Measurements from ENCODE around the gene XXYLT1. TPM values are rescaled to one million over a fixed set of nuclear protein-coding genes. Genes with fewer than 3 reads are reported as not detected.
"Not testable (repeated sequence)": the region's sequence is repeated elsewhere in the genome, so short reads cannot be mapped to it uniquely, and the experiment has no call there.

The XXYLT1 gene
- total RNA-seq, 1 donor: 32.8 TPM

- TF ChIP-seq CTCF (IDR thresholded peaks at IDR 0.05; ENCODE audit: insufficient read depth, low read depth, low read length): no peak
- no peak overlapping the region for H3K4me3 ChIP-seq (ENCODE audit: low read depth, low read length)
- DNase-seq (ENCODE audit: low read depth): no peak
Measured at GRCh38 chr3:195191580-195191979, 79.4 kb downstream of the XXYLT1 start.

- H3K4me3 ChIP-seq (ENCODE audit: low read depth, low read length): no peak overlapping the region
- TF ChIP-seq CTCF (IDR thresholded peaks at IDR 0.05; ENCODE audit: insufficient read depth, low read depth, low read length): no peak
- DNase-seq (ENCODE audit: low read depth): peak; percentile 31
Measured at GRCh38 chr3:195189821-195190220, 81.1 kb downstream of the XXYLT1 start.

- H3K4me3 ChIP-seq (ENCODE audit: low read depth, low read length): no peak overlapping the region
- TF ChIP-seq CTCF (IDR thresholded peaks at IDR 0.05; ENCODE audit: insufficient read depth, low read depth, low read length): no peak
- no peak for DNase-seq (ENCODE audit: low read depth)
Measured at GRCh38 chr3:195188426-195188927, 82.5 kb downstream of the XXYLT1 start.

DNA sequence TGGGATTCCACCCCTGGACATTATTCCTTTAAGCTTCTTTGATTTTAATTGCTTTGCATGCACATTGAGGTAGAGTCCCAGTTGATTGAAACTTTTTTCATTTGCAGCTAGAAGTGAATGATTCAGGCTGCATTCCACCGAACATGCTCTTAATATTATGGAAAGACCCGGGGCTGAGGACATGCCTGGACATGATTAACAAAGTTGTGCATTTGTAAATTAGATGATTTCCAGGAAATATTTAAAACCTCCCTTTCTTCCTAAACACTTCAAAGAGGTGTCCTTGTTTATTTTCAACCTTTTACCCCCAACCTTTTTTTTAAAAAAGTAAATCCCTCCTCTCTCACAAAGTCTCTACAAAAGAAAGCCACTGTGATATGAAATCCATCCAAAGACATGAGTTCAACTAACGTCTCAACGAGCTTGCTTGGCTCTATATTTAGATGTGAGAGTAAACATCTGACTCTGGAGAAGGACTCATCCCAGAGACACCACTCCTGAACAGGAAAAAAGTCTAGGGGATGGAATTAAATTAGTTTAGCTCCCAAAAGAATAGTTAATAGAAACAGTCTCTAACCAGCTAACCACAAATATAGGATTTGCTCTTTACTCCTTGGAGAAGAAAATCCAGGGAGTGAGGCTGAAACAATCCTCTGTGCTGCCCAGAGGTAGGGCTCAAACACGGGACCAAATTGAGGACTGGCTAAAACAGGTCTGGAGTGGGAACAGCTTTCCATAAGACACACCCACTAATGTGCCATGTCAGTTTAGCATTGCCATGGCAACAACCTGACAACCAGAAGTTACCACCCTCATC, 83.1 kb downstream of the XXYLT1 start:
- DNase-seq (ENCODE audit: low read depth): peak; percentile 66
- H3K4me3 ChIP-seq (ENCODE audit: low read depth, low read length): no peak overlapping the region
- TF ChIP-seq CTCF (IDR thresholded peaks at IDR 0.05; ENCODE audit: insufficient read depth, low read depth, low read length): no peak

- not testable (repeated sequence) for DNase-seq (ENCODE audit: low read depth); H3K4me3 ChIP-seq (ENCODE audit: low read depth, low read length)
Measured at GRCh38 chr3:195186710-195187047, 84.3 kb downstream of the XXYLT1 start.

DNA sequence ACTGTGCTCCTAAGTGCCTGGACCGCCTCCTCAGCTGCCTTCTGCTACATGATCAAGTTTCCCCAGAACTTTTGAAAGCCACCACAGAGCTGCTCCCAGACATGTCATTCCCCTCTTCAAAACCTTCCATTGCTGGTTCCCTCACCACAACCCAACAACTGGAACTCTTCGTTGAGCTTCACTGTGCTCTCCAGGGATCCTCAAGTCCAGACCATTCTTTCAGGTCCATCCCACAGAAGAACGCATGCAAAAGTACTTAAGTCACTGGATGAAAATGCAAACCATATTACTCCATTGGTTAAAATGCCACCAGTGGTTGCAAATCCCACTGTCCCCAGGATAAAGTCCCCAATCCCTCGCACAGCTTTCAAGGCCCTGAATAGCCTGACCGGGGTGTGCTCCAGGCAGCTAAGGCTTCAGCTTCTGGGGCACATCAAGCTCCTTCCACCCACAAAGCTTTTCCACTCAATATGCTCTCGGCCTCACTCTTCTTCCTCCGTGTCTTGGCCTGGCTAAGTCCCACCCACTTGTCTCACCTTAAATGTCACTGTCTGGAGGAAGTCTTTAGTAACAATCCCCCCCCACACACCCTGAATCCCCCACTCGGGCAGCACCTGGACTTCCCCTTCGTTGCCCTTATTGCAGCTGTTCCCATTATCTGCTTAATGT, 84.8 kb downstream of the XXYLT1 start:
- H3K4me3 ChIP-seq (ENCODE audit: low read depth, low read length): no peak overlapping the region
- TF ChIP-seq CTCF (IDR thresholded peaks at IDR 0.05; ENCODE audit: insufficient read depth, low read depth, low read length): no peak
- DNase-seq (ENCODE audit: low read depth): no peak

GRCh38 chr3:195185583-195185982, 85.4 kb downstream of the XXYLT1 start:
- no peak overlapping the region for H3K4me3 ChIP-seq (ENCODE audit: low read depth, low read length)
- TF ChIP-seq CTCF (IDR thresholded peaks at IDR 0.05; ENCODE audit: insufficient read depth, low read depth, low read length): no peak
- DNase-seq (ENCODE audit: low read depth): no peak

Data from fibroblast of villous mesenchyme (primary cell).